ENCODE data around the gene RPS3A.
A peak's percentile ranks its signal among the peaks of the same experiment; 100 is the strongest.
"Not testable (repeated sequence)": the region's sequence is repeated elsewhere in the genome, so short reads cannot be mapped to it uniquely, and the experiment has no call there.

Gene RPS3A

DNA sequence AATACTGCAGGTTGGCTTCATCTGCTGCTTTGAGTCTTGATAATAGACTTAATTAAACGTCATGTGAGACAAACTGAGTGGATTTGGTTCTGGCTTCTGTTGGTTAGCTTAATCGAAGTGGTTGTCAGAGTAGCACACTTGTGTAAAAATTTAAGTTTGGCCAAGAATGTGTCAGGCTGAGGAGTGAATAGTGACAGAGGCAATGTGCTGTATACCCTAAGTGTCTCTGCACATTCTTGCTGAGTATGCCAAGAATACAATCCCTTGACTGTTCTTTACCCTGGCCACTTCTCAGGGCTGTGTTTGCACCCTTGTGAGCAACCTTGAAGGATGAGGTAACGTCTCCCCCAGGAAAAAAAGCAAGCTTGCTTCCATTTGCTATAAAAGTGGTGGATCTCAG lies 14.9 kb downstream of the RPS3A start:
- H3K4me3 ChIP-seq (ENCODE audit: low read depth, low read length): no peak overlapping the region
- TF ChIP-seq, protein P1, sequence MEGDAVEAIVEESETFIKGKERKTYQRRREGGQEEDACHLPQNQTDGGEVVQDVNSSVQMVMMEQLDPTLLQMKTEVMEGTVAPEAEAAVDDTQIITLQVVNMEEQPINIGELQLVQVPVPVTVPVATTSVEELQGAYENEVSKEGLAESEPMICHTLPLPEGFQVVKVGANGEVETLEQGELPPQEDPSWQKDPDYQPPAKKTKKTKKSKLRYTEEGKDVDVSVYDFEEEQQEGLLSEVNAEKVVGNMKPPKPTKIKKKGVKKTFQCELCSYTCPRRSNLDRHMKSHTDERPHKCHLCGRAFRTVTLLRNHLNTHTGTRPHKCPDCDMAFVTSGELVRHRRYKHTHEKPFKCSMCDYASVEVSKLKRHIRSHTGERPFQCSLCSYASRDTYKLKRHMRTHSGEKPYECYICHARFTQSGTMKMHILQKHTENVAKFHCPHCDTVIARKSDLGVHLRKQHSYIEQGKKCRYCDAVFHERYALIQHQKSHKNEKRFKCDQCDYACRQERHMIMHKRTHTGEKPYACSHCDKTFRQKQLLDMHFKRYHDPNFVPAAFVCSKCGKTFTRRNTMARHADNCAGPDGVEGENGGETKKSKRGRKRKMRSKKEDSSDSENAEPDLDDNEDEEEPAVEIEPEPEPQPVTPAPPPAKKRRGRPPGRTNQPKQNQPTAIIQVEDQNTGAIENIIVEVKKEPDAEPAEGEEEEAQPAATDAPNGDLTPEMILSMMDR (IDR thresholded peaks at IDR 0.05; ENCODE audit: borderline replicate concordance, insufficient read depth, low read depth, low read length): no peak

DNA sequence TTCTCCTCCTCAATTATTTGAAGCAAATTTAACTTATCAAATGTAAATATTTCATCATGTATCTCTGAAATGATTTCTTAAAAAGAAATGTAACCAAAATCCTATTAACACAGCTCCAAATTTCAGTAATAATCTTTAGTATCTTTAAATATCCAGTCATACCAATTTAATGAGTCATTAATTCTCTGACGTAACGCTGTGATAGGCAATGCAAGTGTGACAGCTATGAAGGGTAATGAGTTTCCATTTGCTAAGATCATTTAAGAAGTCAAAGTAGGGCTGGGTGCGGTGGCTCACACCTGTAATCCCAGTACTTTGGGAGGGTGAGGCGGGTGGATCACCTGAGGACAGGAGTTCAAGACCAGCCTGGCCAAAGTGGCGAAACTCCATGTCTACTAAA lies 15.6 kb downstream of the RPS3A start:
- TF ChIP-seq, protein P1 (IDR thresholded peaks at IDR 0.05; ENCODE audit: borderline replicate concordance, insufficient read depth, low read depth, low read length): no peak
- no peak overlapping the region for H3K4me3 ChIP-seq (ENCODE audit: low read depth, low read length)

DNA sequence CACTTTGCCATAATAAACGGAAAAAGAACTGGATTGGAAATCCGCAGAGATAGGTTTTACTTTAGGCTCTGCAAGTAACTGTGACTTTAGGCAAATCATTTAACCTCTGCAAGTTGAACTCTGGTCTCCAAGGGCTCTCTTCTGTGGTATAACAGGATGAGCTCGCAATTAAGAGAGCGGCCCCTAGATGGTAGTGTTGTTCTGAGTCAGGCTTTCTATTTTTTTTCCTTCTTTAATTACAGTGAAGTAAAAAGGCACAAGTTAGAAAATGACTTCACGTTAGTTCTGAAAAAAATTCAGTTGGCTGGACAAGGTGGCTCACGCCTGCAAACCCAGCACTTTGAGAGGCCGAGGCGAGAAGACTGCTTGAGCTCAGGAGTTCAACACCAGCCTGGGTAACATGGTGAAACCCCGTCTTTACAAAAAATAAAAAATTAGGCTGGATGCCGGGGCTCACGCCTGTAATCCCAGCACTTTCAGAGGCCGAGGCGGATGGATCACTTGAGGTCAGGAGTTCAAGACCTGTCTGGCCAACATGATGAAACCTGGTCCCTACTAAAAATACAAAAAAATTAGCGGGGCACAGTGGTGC lies 18.0 kb downstream of the RPS3A start:
- TF ChIP-seq, protein P1 (IDR thresholded peaks at IDR 0.05; ENCODE audit: borderline replicate concordance, insufficient read depth, low read depth, low read length): peak; percentile 64

DNA sequence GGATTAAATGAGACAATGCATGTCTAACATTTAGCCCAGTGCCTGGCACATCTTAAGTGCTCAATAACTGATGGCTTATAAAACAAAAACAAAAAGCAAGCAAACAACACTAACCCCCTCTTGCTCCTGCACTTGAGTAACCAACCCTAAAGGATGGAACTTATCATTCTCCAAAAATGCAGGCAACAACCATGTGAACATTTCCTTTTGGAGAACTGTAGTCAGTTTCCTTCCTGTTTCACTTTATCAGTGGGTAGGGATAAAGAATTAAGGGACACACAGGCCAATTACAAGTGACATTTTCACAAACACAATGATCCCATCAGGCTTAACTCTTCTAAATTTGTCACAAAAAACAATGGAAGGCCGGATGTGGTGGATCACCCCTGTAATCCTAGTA lies 30.4 kb downstream of the RPS3A start:
- TF ChIP-seq, protein P1 (IDR thresholded peaks at IDR 0.05; ENCODE audit: borderline replicate concordance, insufficient read depth, low read depth, low read length): no peak
- H3K4me3 ChIP-seq (ENCODE audit: low read depth, low read length): no peak overlapping the region

More for the DNA sequence above, 18.0 kb downstream of the RPS3A start:
- H3K4me3 ChIP-seq (ENCODE audit: low read depth, low read length): no peak overlapping the region

DNA sequence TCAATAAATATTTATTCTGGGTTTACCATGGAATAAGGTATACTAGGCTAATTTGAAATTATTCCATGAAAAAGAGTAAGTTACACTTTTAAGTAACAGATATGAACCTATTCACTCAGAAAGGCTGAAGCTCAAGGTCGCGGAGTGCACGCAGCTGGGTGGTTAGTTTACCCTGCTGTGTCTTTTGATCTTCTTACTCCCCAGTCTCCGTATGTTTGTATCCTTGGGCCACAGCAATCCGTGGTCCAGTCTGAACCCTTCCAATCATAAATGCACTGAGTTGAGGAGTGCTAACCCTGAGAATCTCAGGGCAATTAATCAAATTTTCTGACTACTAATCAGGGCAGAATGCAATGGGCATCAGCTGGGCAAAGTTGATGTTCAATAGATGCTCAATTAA lies 33.9 kb downstream of the RPS3A start:
- TF ChIP-seq, protein P1 (IDR thresholded peaks at IDR 0.05; ENCODE audit: borderline replicate concordance, insufficient read depth, low read depth, low read length): no peak
- H3K4me3 ChIP-seq (ENCODE audit: low read depth, low read length): no peak overlapping the region

DNA sequence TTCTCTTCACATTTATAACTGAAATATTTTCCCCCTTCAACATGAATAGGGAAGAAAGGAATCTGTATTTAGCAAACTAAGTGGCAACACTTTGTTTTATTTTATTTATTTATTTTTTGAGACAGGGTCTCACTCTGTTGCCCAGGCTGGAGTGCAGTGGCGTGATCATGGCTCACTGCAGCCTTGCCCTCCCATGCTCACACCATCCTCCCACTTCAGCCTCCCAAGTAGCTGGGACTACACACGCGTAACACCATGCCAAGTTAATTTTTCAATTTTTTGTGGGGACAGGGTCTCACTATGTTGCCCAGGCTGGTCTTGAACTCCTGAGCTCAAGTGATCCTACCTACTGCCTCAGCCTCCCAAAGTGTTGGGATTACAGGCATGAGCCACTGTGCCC lies 36.6 kb downstream of the RPS3A start:
- H3K4me3 ChIP-seq (ENCODE audit: low read depth, low read length): not testable (repeated sequence)

DNA sequence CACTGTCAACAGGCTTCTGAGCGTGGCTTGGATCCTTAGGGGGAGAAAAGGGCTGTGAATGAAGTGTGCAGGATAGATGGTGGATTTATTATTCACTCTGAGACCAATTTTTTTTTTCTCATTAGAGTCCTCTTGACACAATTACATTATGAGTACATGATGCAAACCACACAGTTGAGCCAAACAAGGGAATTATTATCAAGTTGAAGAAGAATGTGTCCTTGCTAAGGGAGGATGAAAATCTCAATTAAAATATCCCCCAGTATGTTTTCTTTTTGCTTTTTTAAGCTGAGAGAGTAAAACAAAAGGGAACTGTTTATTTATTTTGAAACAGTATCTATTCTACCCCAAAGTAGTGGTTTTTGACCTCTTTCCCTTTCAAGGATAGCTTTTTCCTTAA lies 40.4 kb downstream of the RPS3A start:
- no peak overlapping the region for H3K4me3 ChIP-seq (ENCODE audit: low read depth, low read length)
- TF ChIP-seq, protein P1 (IDR thresholded peaks at IDR 0.05; ENCODE audit: borderline replicate concordance, insufficient read depth, low read depth, low read length): no peak

DNA sequence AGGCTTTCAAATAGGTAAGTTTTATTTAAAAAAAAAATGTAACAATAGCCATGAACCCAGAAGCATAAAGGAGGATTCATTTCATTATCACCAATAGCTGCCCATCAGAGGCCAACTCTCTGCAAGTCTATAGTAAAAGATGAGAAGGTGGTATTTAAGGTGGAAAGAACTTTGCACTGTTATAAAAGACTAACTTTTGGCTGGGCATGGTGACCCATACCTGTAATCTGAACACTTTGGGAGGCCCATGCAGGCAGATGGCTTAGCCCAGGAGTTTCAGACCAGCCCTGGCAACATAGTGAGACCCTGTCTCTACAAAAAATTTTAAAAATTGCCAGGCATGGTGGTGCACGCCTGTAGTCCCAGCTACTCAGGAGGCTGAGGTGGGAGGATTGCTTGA lies 43.3 kb downstream of the RPS3A start:
- TF ChIP-seq, protein P1 (IDR thresholded peaks at IDR 0.05; ENCODE audit: borderline replicate concordance, insufficient read depth, low read depth, low read length): no peak
- no peak overlapping the region for H3K4me3 ChIP-seq (ENCODE audit: low read depth, low read length)
